ENCODE results near the gene SUGCT. TPM values are rescaled to one million over a fixed set of nuclear protein-coding genes. Genes with fewer than 3 reads are reported as not detected.

The SUGCT gene
- total and polyA plus RNA-seq, 2 of the 8 experiments (the other 6 are each of a cell fraction or from before 2014, with no cell fraction given), result 2.8 to 5.4 TPM

DNA sequence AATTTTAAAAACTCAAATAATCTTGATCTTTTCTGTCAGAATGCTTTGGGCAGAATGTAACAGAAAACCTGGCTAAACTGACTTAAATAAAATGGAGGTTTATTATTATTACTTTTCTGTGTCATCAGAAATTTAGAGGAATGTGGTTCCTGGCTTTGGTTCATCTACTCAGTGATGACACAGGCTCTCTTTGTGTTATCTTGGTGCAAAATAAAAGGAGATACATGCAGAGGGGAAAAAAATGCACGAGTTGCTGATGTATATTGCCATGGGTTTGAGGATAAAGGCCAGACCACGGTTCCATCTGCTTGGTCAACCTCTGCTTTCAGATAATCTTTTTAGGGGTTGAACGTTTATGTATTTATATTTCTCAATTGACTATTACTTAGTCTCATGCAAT lies 181.4 kb downstream of the SUGCT start (continued):
- TF ChIP-seq, protein P1, sequence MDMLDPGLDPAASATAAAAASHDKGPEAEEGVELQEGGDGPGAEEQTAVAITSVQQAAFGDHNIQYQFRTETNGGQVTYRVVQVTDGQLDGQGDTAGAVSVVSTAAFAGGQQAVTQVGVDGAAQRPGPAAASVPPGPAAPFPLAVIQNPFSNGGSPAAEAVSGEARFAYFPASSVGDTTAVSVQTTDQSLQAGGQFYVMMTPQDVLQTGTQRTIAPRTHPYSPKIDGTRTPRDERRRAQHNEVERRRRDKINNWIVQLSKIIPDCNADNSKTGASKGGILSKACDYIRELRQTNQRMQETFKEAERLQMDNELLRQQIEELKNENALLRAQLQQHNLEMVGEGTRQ (IDR thresholded peaks at IDR 0.05; ENCODE audit: low read length), result no peak
- no peak for TF ChIP-seq RAD21 (IDR thresholded peaks at IDR 0.05 in 1 of 2, conservative IDR thresholded peaks at IDR 0.05 in 1 of 2; ENCODE audit: low read depth in 2 of 2, low read length in 2 of 2)
- TF ChIP-seq JUND (IDR thresholded peaks at IDR 0.05; ENCODE audit: low read length), result no peak
- no peak for TF ChIP-seq SAP30 (IDR thresholded peaks at IDR 0.05; ENCODE audit: insufficient read depth, insufficient replicate concordance, low read length)
- no peak for TF ChIP-seq ATF3 (IDR thresholded peaks at IDR 0.05; ENCODE audit: insufficient read depth, low read depth, low read length)
